PC-3 (cell line): ENCODE results near the gene CGB8.

Source experiments
- EZH2 ChIP-seq: fragments of 300-600 bp; sonication (generic); IDR thresholded peaks from one replicate; pipeline ENCODE4 v1.6.1; 2017; ENCODE audit warnings: antibody characterized with exemption, mild to moderate bottlenecking, low read length; ENCODE audit not compliant: unreplicated experiment
- EZH2phosphoT487 ChIP-seq: fragments of 300-600 bp; sonication (generic); IDR thresholded peaks from 2 replicates; pipeline ENCODE4 v1.6.1; 2018; ENCODE audit warnings: mild to moderate bottlenecking, antibody characterized with exemption, low read length, borderline replicate concordance
- TF ChIP-seq, protein P1 (sequence below): fragments of 300-600 bp; sonication (generic); conservative IDR thresholded peaks from 2 replicates; pipeline ENCODE4 v1.5.1; 2017; ENCODE audit warnings: antibody characterized with exemption, low read depth, mild to moderate bottlenecking, low read length

DNA sequence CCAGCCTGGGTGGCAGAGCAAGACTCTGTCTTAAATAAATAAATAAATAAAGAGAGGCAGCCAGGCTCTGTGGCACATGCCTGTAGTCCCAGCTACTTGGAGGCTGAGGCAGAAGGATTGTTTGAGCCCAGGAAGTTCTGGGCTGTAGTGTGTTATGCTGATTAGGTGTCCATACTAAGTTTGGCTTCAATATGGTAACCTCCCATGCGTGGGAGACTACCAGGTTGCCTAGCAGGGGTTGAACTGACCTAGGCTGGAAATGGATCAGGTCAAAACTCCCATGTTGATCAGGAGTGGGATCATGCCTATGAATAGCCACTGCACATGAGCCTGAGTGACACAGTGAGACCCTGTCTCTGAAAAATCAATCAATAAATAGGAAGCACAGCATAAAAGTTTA lies 32.4 kb upstream of the CGB8 start:
- TF ChIP-seq EZH2 (no peak), EZH2phosphoT487 (no peak)
- TF ChIP-seq, protein P1, sequence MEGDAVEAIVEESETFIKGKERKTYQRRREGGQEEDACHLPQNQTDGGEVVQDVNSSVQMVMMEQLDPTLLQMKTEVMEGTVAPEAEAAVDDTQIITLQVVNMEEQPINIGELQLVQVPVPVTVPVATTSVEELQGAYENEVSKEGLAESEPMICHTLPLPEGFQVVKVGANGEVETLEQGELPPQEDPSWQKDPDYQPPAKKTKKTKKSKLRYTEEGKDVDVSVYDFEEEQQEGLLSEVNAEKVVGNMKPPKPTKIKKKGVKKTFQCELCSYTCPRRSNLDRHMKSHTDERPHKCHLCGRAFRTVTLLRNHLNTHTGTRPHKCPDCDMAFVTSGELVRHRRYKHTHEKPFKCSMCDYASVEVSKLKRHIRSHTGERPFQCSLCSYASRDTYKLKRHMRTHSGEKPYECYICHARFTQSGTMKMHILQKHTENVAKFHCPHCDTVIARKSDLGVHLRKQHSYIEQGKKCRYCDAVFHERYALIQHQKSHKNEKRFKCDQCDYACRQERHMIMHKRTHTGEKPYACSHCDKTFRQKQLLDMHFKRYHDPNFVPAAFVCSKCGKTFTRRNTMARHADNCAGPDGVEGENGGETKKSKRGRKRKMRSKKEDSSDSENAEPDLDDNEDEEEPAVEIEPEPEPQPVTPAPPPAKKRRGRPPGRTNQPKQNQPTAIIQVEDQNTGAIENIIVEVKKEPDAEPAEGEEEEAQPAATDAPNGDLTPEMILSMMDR, result no peak
